ENCODE data around the gene BMF. TPM values are rescaled to one million over a fixed set of nuclear protein-coding genes. Genes with fewer than 3 reads are reported as not detected.
"Not testable (repeated sequence)": the region's sequence is repeated elsewhere in the genome, so short reads cannot be mapped to it uniquely, and the experiment has no call there.

BMF gene
- total RNA-seq, 2 donors from 2014 or later, result 23.7 to 25.9 TPM

DNA sequence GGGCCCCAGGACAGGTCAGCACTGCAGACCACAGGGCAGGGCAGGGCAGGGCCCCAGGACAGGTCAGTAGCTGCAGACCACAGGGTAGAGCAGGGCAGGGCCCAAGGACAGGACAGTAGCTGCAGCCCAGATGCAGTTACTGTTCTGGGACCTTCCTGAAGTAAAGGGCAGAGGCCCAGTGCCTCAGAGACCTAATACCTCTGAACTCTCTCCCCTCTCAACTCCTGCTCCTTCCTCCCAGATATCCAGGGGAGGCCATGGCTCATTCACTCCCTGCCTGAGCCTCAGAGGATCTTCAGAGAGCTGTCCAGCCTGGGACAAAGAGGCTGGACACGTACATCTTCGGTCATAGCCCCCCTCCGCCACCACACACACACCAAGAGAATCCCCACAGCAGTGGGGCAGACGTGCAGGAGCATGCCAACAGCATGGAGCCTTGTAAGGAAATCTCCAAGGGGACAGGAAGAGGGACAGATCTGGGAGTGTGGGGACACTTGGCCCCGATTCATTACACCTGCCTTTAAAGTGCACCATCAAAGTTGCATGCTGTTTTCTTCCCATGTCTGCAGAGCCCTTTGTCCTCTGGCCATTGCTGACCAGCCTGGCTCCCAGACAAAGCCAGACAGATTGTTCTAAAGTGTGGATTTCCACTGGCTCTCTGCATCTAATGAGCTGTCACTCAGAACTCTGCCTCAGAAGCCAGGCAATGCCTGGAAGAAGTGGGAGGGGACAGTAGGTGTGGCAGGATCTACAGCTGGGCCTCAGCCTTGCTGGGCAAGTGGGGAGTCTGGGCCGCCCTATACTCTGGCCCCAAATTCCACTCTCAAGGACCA lies 28.0 kb upstream of the BMF start:
- no peak for ATAC-seq (replicated peaks in 1 of 2)
- no peaks in the 10 kb centered on the region for H3K4me1 Mint-ChIP-seq (ENCODE audit: low read depth)
- H3K27me3 Mint-ChIP-seq (ENCODE audit: low read depth), result no peaks in the 10 kb centered on the region
- H3K9me3 Mint-ChIP-seq, result no peaks in the 10 kb centered on the region
- no peak for DNase-seq
- H3K27ac Mint-ChIP-seq, result no peak overlapping the region
- no peak overlapping the region for H3K4me3 Mint-ChIP-seq
- H3K36me3 Mint-ChIP-seq (ENCODE audit: insufficient read depth in 2 of 2), result no peaks in the 10 kb centered on the region

DNA sequence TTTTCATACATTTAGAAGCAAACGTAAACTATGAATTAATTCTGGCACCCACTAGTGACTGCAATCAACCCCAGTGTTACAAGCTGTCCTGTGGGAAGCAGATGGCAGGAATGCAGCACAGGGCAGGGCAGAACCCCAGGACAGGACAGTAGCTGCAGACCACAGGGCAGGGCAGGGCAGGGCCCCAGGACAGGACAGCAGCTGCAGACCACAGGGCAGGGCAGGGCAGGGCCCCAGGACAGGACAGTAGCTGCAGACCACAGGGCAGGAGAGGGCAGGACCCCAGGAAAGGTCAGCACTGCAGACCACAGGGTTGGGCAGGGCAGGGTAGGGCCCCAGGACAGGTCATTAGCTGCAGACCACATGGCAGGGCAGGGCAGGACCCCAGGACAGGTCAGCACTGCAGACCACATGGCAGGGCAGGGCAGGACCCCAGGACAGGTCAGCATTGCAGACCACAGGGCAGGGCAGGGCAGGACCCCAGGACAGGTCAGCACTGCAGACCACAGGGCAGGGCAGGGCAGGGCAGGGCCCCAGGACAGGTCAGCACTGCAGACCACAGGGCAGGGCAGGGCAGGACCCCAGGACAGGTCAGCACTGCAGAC lies 27.3 kb upstream of the BMF start:
- not testable (repeated sequence) for DNase-seq; H3K36me3 Mint-ChIP-seq (ENCODE audit: insufficient read depth in 2 of 2); H3K4me3 Mint-ChIP-seq; H3K4me1 Mint-ChIP-seq (ENCODE audit: low read depth); H3K27ac Mint-ChIP-seq; H3K27me3 Mint-ChIP-seq (ENCODE audit: low read depth); H3K9me3 Mint-ChIP-seq; ATAC-seq (replicated peaks in 1 of 2)

DNA sequence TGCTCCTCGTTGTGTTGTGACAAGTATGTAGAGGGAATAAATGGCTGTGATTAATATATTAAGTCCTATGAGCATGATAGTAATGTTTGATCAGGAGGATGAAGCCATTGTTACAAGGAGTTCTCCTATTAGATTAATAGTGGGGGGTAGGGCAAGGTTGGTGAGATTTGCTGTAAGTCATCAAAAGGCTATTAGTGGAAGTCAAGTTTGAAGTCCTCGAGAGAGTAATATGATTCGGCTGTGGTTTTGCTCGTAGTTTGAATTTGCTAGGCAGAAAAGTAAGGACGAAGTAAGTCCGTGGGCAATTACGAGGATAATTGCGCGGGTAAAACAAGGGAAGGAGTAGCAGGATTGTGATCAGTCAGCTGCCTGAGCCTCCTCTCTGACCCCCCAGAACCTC lies 26.2 kb upstream of the BMF start:
- no peak overlapping the region for H3K4me3 Mint-ChIP-seq
- no peak for DNase-seq
- H3K4me1 Mint-ChIP-seq (ENCODE audit: low read depth), result no peaks in the 10 kb centered on the region
- no peak for ATAC-seq (replicated peaks in 1 of 2)
- H3K36me3 Mint-ChIP-seq (ENCODE audit: insufficient read depth in 2 of 2), result no peaks in the 10 kb centered on the region
- H3K27me3 Mint-ChIP-seq (ENCODE audit: low read depth), result no peaks in the 10 kb centered on the region
- no peak overlapping the region for H3K27ac Mint-ChIP-seq
- no peaks in the 10 kb centered on the region for H3K9me3 Mint-ChIP-seq

DNA sequence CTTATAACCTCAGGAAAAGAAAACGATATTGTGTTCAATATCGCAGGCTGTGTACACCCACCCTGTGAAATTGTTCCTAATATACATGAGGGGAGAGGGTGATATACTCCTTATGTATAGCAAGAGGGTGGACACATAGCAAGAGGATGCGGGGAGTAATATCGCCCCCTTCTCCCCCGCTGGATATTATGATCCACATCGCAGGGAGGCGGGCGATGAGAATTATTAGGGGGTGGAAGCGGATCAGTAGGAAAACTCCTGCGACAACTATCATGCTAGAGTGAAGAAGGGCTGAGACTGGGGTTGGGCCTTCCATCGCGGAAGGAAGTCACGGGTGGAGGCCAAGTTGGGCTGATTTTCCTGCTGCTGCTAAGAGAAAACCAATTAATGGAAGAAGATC lies 24.9 kb upstream of the BMF start:
- Mint-ChIP-seq H3K4me3 (no peak overlapping the region), H3K27ac (no peak overlapping the region), H3K36me3 (ENCODE audit: insufficient read depth in 2 of 2) (no peaks in the 10 kb centered on the region), H3K9me3 (no peaks in the 10 kb centered on the region), H3K27me3 (ENCODE audit: low read depth) (no peaks in the 10 kb centered on the region), H3K4me1 (ENCODE audit: low read depth) (no peaks in the 10 kb centered on the region)
- no peak for ATAC-seq (replicated peaks in 1 of 2)
- DNase-seq, result no peak

DNA sequence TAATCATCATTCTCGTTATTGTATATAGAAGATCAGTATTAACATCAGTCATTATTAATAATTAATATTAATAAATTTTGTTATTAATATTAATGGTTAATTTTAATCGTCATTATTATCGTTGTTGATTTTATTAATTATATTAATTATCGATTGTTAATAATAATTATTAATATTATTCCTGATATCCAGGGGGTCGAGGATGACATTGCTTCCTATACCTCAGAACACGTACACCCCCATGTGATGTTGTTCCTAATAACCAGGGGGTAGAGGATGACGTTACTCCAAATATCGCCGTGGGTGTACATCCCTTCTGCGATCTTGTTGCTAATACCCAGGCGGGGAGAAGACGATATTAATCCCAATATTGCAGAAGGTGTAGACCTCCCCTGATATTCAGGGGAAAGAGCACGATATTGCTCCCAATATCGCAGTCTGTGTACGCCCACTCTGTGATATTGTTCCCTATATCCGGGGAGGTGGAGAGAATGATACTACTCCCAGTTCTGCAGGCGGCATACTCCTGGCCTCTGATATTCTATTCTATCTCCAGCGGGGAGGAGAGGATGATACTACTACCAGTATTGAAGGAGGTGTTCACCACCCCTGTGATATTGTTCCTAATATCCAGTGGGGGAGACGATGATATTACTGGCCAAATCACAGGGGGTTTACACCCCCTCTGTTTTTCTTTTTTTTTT lies 22.3 kb upstream of the BMF start:
- no peak for DNase-seq
- no peaks in the 10 kb centered on the region for H3K27me3 Mint-ChIP-seq (ENCODE audit: low read depth)
- H3K4me3 Mint-ChIP-seq, result no peak overlapping the region
- peak overlapping the region; percentile 78 for H3K27ac Mint-ChIP-seq
- no peaks in the 10 kb centered on the region for H3K9me3 Mint-ChIP-seq
- H3K4me1 Mint-ChIP-seq (ENCODE audit: low read depth), result no peaks in the 10 kb centered on the region
- no peaks in the 10 kb centered on the region for H3K36me3 Mint-ChIP-seq (ENCODE audit: insufficient read depth in 2 of 2)
- ATAC-seq (replicated peaks in 1 of 2), result peak; percentile 23 to 24

GRCh38 chr15:40130118-40130517 lies 21.4 kb upstream of the BMF start:
- no peaks in the 10 kb centered on the region for H3K36me3 Mint-ChIP-seq (ENCODE audit: insufficient read depth in 2 of 2)
- no peak overlapping the region for H3K4me3 Mint-ChIP-seq
- ATAC-seq (replicated peaks in 1 of 2) (no peak), DNase-seq (no peak)
- no peaks in the 10 kb centered on the region for H3K9me3 Mint-ChIP-seq
- H3K4me1 Mint-ChIP-seq (ENCODE audit: low read depth), result no peaks in the 10 kb centered on the region
- no peaks in the 10 kb centered on the region for H3K27me3 Mint-ChIP-seq (ENCODE audit: low read depth)
- no peak overlapping the region for H3K27ac Mint-ChIP-seq

DNA sequence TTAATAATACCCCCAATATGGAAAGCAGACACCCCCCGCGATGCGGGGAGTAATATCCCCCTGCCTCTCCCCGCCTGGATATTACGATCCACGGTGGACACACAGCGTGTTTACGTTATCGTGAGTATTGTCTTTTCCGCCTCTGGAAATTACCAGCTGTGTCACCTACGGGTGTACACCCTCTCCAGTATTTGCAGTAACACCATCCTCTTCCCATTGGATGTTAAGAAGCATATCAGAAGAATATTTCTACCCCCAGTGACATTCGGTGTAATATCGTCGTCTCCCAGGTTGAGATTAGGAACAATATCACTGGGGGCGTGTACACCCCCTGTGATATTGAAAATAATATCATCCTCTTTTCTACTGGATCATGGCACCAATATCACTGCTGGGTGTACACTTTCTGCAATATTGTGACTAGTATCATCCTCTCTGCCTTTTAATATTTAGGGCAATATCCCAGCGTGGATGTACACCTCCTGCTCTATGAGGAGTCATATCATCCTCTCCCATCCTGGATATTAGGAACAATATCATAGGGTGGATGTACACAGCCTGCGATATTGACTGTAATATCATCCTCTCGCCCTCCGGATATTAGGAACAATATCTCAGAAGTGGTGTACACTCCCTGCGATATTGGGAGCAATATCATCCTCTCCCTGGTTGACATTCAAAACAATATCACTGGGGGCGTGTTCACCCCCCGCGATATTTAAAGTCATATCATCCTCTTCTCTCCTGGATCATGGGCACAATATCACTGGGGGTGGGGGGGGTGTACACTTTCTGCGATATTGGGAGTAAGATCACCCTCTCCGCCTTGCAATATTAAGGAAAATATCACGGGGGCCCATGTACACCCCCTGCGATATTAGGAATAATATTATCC lies 20.3 kb upstream of the BMF start:
- DNase-seq (no peak), ATAC-seq (replicated peaks in 1 of 2) (peak; percentile 33 to 38)
- H3K27ac Mint-ChIP-seq, result no peak overlapping the region
- H3K27me3 Mint-ChIP-seq (ENCODE audit: low read depth), result no peaks in the 10 kb centered on the region
- no peaks in the 10 kb centered on the region for H3K9me3 Mint-ChIP-seq
- no peak overlapping the region for H3K4me3 Mint-ChIP-seq
- no peaks in the 10 kb centered on the region for H3K36me3 Mint-ChIP-seq (ENCODE audit: insufficient read depth in 2 of 2)
- no peaks in the 10 kb centered on the region for H3K4me1 Mint-ChIP-seq (ENCODE audit: low read depth)

DNA sequence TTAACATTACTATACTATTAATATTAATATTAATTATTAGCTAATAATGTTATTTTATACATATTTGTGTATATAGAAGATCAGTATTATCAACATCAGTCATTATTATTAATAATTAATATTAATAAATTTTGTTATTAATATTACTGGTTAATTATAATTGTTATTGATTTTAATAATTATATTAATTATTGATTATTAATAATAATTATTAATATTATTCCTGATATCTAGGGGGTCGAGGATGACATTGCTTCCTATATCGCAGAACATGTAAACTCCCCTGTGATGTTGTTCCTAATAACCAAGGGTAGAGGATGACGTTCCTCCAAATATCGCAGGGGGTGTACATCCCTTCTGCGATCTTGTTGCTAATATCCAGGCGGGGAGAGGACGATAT lies 17.3 kb upstream of the BMF start:
- Mint-ChIP-seq H3K4me1 (ENCODE audit: low read depth) (no peaks in the 10 kb centered on the region), H3K27ac (no peak overlapping the region), H3K36me3 (ENCODE audit: insufficient read depth in 2 of 2) (no peaks in the 10 kb centered on the region), H3K9me3 (no peaks in the 10 kb centered on the region), H3K27me3 (ENCODE audit: low read depth) (no peaks in the 10 kb centered on the region), H3K4me3 (no peak overlapping the region)
- DNase-seq (no peak), ATAC-seq (replicated peaks in 1 of 2) (no peak)

GRCh38 chr15:40124807-40125285 lies 16.2 kb upstream of the BMF start:
- not testable (repeated sequence) for H3K27me3 Mint-ChIP-seq (ENCODE audit: low read depth); H3K27ac Mint-ChIP-seq; H3K4me3 Mint-ChIP-seq; H3K9me3 Mint-ChIP-seq; H3K36me3 Mint-ChIP-seq (ENCODE audit: insufficient read depth in 2 of 2); H3K4me1 Mint-ChIP-seq (ENCODE audit: low read depth); DNase-seq
- peak; percentile 25 to 30 for ATAC-seq (replicated peaks in 1 of 2)

GRCh38 chr15:40124333-40124732 lies 15.7 kb upstream of the BMF start:
- DNase-seq; H3K27ac Mint-ChIP-seq; H3K4me3 Mint-ChIP-seq; H3K27me3 Mint-ChIP-seq (ENCODE audit: low read depth); H3K36me3 Mint-ChIP-seq (ENCODE audit: insufficient read depth in 2 of 2); H3K9me3 Mint-ChIP-seq; H3K4me1 Mint-ChIP-seq (ENCODE audit: low read depth); ATAC-seq (replicated peaks in 1 of 2): not testable (repeated sequence)

DNA sequence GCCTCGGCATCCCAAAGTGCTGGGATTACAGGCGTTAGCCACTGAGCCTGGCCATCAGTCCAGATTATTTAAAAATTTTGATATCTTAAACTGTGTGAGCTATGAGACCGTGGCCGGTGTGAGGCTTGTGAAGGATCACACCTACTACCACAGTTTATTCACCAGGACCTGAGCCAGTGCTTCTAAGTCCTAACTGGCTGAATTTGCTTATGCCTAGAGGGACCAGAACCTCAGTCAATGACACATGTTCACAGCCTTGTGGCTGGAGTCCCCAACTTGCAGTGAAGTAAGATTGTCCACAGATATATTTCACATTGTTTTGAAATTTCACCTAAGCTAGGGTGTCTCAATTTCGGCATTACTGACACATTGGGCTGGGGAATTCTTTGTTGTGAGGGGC lies 15.2 kb upstream of the BMF start:
- H3K4me1 Mint-ChIP-seq (ENCODE audit: low read depth); ATAC-seq (replicated peaks in 1 of 2); H3K36me3 Mint-ChIP-seq (ENCODE audit: insufficient read depth in 2 of 2); H3K9me3 Mint-ChIP-seq; H3K27ac Mint-ChIP-seq; H3K4me3 Mint-ChIP-seq; H3K27me3 Mint-ChIP-seq (ENCODE audit: low read depth); DNase-seq: not testable (repeated sequence)

GRCh38 chr15:40122989-40123388 lies 14.3 kb upstream of the BMF start:
- DNase-seq; H3K27ac Mint-ChIP-seq; H3K4me1 Mint-ChIP-seq (ENCODE audit: low read depth); H3K9me3 Mint-ChIP-seq; H3K4me3 Mint-ChIP-seq; H3K36me3 Mint-ChIP-seq (ENCODE audit: insufficient read depth in 2 of 2); H3K27me3 Mint-ChIP-seq (ENCODE audit: low read depth); ATAC-seq (replicated peaks in 1 of 2): not testable (repeated sequence)
